IMR-90 (cell line): ENCODE results near the gene CFAP61.

Experiments
- CEBPB ChIP-seq: IDR thresholded peaks from 2 replicates; pipeline ENCODE4 v1.6.1; 2012; ENCODE audit warnings: low read depth, low read length, improper control_type of control experiment
- POLR2A ChIP-seq: IDR thresholded peaks from 2 replicates; pipeline ENCODE4 v1.6.1; 2012; ENCODE audit warnings: mild to moderate bottlenecking, low read depth, low read length

DNA sequence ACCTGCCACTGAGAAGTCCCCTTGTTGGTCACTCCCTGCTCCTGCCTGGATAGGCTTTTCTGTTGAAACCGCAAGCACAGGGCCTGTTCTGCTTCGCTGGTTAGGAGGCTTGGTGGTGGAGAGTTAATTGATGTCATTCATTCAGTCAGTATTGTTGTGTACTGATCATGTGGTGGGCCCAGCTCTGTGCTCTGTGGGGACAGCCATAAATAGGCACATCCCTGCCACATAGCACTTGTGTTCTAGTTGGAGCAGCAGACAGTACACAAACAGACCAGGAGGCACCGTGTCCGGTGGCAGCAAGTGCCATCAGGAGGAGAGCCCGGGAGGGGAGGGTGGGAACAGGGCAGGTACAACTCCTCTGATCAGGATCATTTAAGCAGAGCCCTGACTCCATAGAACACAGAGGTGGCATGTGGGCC, 160.4 kb downstream of the CFAP61 start:
- TF ChIP-seq CEBPB (no peak), POLR2A (no peak)
